HCT116 (cell line): Measurements from ENCODE around the gene USP10. TPM values are rescaled to one million over a fixed set of nuclear protein-coding genes. Genes with fewer than 3 reads are reported as not detected.

Experiments used
- ATAC-seq: fragments of 200-7000 bp; cut with Tn5 transposase; 2 replicates; pipeline ENCODE4 v1.9.1; 2020; ENCODE audit warnings: mild to moderate bottlenecking, moderate library complexity
- BruUV-seq: library from RNA; stranded (reverse); fragments of 400-500 nt; replicated peaks from 2 replicates; lab custom pipeline; 2021; lab: Mats Ljungman, UMichigan
- CTCF ChIA-PET: fragments of 300-600 bp; sonication (Branson Sonifier 250); formaldehyde crosslinking; loops from one replicate; lab custom pipeline; 2021; ENCODE audit warnings: antibody characterized with exemption; lab: Charles Lee
- POLR2A ChIA-PET: fragments of 300-600, 350-600 bp; sonication (Branson Sonifier 250); formaldehyde crosslinking; loops from one replicate; lab custom pipeline; 2021; ENCODE audit warnings: antibody characterized with exemption; lab: Charles Lee
- RAD21 ChIA-PET, 2 experiments: fragments of 300-600 bp; sonication (Branson Sonifier 250); formaldehyde crosslinking; loops; one replicate each; lab custom pipeline; 2023; ENCODE audit warnings: low total read pairs in 2 of 2; ENCODE audit not compliant: uncharacterized antibody in 2 of 2, unreplicated experiment in 2 of 2, low non-redundant PET in 1 of 2; lab: Charles Lee
- DNase-seq: peaks from one replicate; pipeline ENCODE4 v3.0.0-alpha.2; 2010; ENCODE audit warnings: low read depth, low spot score
- H2AFZ ChIP-seq: fragments of 200-600 bp; shearing (Covaris generic), sonication (generic); 2 replicates; pipeline ENCODE4 v1.6.1; 2017; ENCODE audit warnings: low read depth, mixed run types, mixed read lengths, antibody characterized with exemption, low read length; ENCODE audit not compliant: poor library complexity, severe bottlenecking
- H3K27ac ChIP-seq: 2 replicates; pipeline ENCODE4 v1.5.1; 2012; ENCODE audit warnings: low read depth, low read length
- H3K27me3 ChIP-seq: fragments of 200-600 bp; sonication (generic); 2 replicates; pipeline ENCODE4 v1.6.1; 2016; ENCODE audit warnings: mixed run types, low read length, mixed read lengths; ENCODE audit not compliant: insufficient read depth
- H3K36me3 ChIP-seq, 2 experiments: fragments of 200-500 bp in 1 of 2; fragments of 200-600 bp in 1 of 2; sonication (Bioruptor generic) in 1 of 2; sonication (generic) in 1 of 2; 2 replicates each; pipeline versions ENCODE4 v1.5.1 to v1.6.1; 2014 to 2016; ENCODE audit warnings: low read length in 2 of 2, inconsistent platforms in 1 of 2, mixed read lengths in 1 of 2, mixed run types in 1 of 2; ENCODE audit not compliant: insufficient read depth in 2 of 2, control insufficient read depth in 1 of 2
- H3K4me1 ChIP-seq, 2 experiments: fragments of 200-600 bp in 1 of 2; sonication (generic) in 1 of 2; 2 replicates each; pipeline versions ENCODE4 v1.5.1 to v1.6.1; 2012 to 2017; ENCODE audit warnings: low read length in 2 of 2, inconsistent platforms in 1 of 2, mild to moderate bottlenecking in 1 of 2, mixed read lengths in 1 of 2, mixed run types in 1 of 2, moderate library complexity in 1 of 2; ENCODE audit not compliant: insufficient read depth in 2 of 2, control insufficient read depth in 1 of 2
- H3K4me2 ChIP-seq: fragments of 200-600 bp; sonication (generic); 2 replicates; pipeline ENCODE4 v1.6.1; 2017; ENCODE audit warnings: mixed run types, low read length, mixed read lengths
- H3K4me3 ChIP-seq, 2 experiments: fragments of 200-600 bp in 1 of 2; sonication (generic) in 1 of 2; replicated peaks in 1 of 2; 2 replicates each; pipeline ENCODE4 v1.5.1; 2011 to 2016; ENCODE audit warnings: low read length in 2 of 2, control low read depth in 1 of 2, low read depth in 1 of 2, mild to moderate bottlenecking in 1 of 2, mixed read lengths in 1 of 2, mixed run types in 1 of 2
- H3K79me2 ChIP-seq: fragments of 200-600 bp; sonication (generic); 2 replicates; pipeline ENCODE4 v1.6.1; 2017; ENCODE audit warnings: mild to moderate bottlenecking, mixed run types, low read length, moderate library complexity, mixed read lengths; ENCODE audit not compliant: insufficient read depth
- H3K9ac ChIP-seq: fragments of 200-600 bp; sonication (generic); 2 replicates; pipeline ENCODE4 v1.6.1; 2016; ENCODE audit warnings: low read length, mixed read lengths
- H3K9me2 ChIP-seq: fragments of 200-600 bp; sonication (generic), shearing (Covaris generic); 2 replicates; pipeline ENCODE4 v1.6.1; 2017; ENCODE audit warnings: mixed run types, mild to moderate bottlenecking, moderate library complexity; ENCODE audit not compliant: insufficient read depth
- H3K9me3 ChIP-seq, 2 experiments: fragments of 200-500 bp in 1 of 2; fragments of 200-600 bp in 1 of 2; sonication (Bioruptor generic) in 1 of 2; sonication (generic) in 1 of 2; 2 replicates each; pipeline ENCODE4 v1.6.1; 2014 to 2017; ENCODE audit warnings: low read length in 2 of 2, mixed read lengths in 2 of 2, inconsistent platforms in 1 of 2, low read depth in 1 of 2, mild to moderate bottlenecking in 1 of 2, mixed run types in 1 of 2, moderate library complexity in 1 of 2; ENCODE audit not compliant: control insufficient read depth in 1 of 2, insufficient read depth in 1 of 2
- H4K20me1 ChIP-seq: fragments of 200-600 bp; sonication (generic), shearing (Covaris generic); 2 replicates; pipeline ENCODE4 v1.6.1; 2017; ENCODE audit warnings: mixed run types, mild to moderate bottlenecking, moderate library complexity; ENCODE audit not compliant: insufficient read depth
- CBX3 ChIP-seq: IDR thresholded peaks from 2 replicates; pipeline ENCODE4 v1.6.1; 2012; ENCODE audit warnings: low read depth
- CEBPB ChIP-seq: IDR thresholded peaks from 2 replicates; pipeline ENCODE4 v1.6.1; 2012; ENCODE audit warnings: low read depth
- EZH2 ChIP-seq: fragments of 200-600 bp; sonication (generic); IDR thresholded peaks from 2 replicates; pipeline ENCODE4 v1.6.1; 2017; ENCODE audit warnings: antibody characterized with exemption, mixed run types
- FOSL1 ChIP-seq: IDR thresholded peaks from 2 replicates; pipeline ENCODE4 v1.6.1; 2012; ENCODE audit warnings: low read depth
- SIN3A ChIP-seq: IDR thresholded peaks from 2 replicates; pipeline ENCODE4 v1.6.1; 2012; ENCODE audit warnings: low read depth
- SP1 ChIP-seq: IDR thresholded peaks from 2 replicates; pipeline ENCODE4 v1.6.1; 2012; ENCODE audit warnings: low read depth
- SRF ChIP-seq: IDR thresholded peaks from 2 replicates; pipeline ENCODE4 v1.6.1; 2012; ENCODE audit warnings: low read depth
- YY1 ChIP-seq: IDR thresholded peaks from 2 replicates; pipeline ENCODE4 v1.6.1; 2011; ENCODE audit warnings: low read length, low read depth, moderate library complexity, mild to moderate bottlenecking; ENCODE audit not compliant: insufficient replicate concordance; ENCODE audit errors: extremely low read depth
- ZBTB33 ChIP-seq: IDR thresholded peaks from 2 replicates; pipeline ENCODE4 v1.6.1; 2011; ENCODE audit warnings: mild to moderate bottlenecking, low read length, moderate library complexity; ENCODE audit not compliant: insufficient replicate concordance; ENCODE audit errors: extremely low read depth
- ZNF274 ChIP-seq: fragments of 200-500 bp; sonication (Bioruptor generic); IDR thresholded peaks from 2 replicates; pipeline ENCODE4 v1.6.1; 2014; ENCODE audit warnings: mild to moderate bottlenecking, low read depth, low read length, inconsistent platforms
- intact Hi-C: fragments of 100-400 bp; cut with micrococcal nuclease; formaldehyde crosslinking; loops from 2 replicates; pipeline ENCODE4 v1.10.0; 2022
- total RNA-seq: library from RNA; stranded (reverse); gene quantifications from one replicate; pipeline ENCODE4 v1.2.1, GENCODE V29; 2021; ENCODE audit not compliant: unreplicated experiment

The USP10 gene
- total RNA-seq, 1 experiment from 2014 or later: 175 TPM

GRCh38 chr16:84677849-84678248, 22.0 kb upstream of the USP10 start:
- Histone ChIP-seq H3K4me1 (no peaks in the 10 kb centered on the region), H3K36me3 (no peaks in the 10 kb centered on the region)
- RAD21 ChIA-PET: no interaction called here
- TF ChIP-seq YY1: no peak
- TF ChIP-seq SP1: no peak
- no peak for TF ChIP-seq SIN3A
- no peak for TF ChIP-seq ZBTB33
- no peak for TF ChIP-seq EZH2
- no peak for TF ChIP-seq CBX3
- no peak for TF ChIP-seq ZNF274
- no peak for TF ChIP-seq CEBPB
- TF ChIP-seq SRF: no peak
- TF ChIP-seq FOSL1: no peak
- TF ChIP-seq, all 23 proteins: peak for 0
- intact Hi-C loops: no loop called here
- ChIA-PET POLR2A (no interaction called here), CTCF (no interaction called here)
- peaks cover 40% of the 10 kb centered on the region; the same call in 1 of the 2 replicates for H3K27me3 ChIP-seq
- ATAC-seq (no peak), DNase-seq (no peak)
- no peak overlapping the region for H3K9ac ChIP-seq
- H2AFZ ChIP-seq: no peak overlapping the region
- no peak overlapping the region for H3K27ac ChIP-seq
- no peak overlapping the region for H3K4me2 ChIP-seq
- H3K9me2 ChIP-seq: no peaks in the 10 kb centered on the region
- no peaks in the 10 kb centered on the region for H3K79me2 ChIP-seq
- H3K9me3 ChIP-seq: no peaks in the 10 kb centered on the region
- BruUV-seq: no TSS peak
- H4K20me1 ChIP-seq: no peaks in the 10 kb centered on the region
- no peak overlapping the region for H3K4me3 ChIP-seq
